GM19467 (cell line): ENCODE results near the gene DHRS4L2.

ENCODE experiments used
- ATAC-seq: cut with Tn5 transposase; IDR thresholded peaks from one replicate; pipeline ENCODE4 v1.9.1; 2021; ENCODE audit warnings: mild to moderate bottlenecking, moderate library complexity; ENCODE audit not compliant: unreplicated experiment

The DHRS4L2 gene

DNA sequence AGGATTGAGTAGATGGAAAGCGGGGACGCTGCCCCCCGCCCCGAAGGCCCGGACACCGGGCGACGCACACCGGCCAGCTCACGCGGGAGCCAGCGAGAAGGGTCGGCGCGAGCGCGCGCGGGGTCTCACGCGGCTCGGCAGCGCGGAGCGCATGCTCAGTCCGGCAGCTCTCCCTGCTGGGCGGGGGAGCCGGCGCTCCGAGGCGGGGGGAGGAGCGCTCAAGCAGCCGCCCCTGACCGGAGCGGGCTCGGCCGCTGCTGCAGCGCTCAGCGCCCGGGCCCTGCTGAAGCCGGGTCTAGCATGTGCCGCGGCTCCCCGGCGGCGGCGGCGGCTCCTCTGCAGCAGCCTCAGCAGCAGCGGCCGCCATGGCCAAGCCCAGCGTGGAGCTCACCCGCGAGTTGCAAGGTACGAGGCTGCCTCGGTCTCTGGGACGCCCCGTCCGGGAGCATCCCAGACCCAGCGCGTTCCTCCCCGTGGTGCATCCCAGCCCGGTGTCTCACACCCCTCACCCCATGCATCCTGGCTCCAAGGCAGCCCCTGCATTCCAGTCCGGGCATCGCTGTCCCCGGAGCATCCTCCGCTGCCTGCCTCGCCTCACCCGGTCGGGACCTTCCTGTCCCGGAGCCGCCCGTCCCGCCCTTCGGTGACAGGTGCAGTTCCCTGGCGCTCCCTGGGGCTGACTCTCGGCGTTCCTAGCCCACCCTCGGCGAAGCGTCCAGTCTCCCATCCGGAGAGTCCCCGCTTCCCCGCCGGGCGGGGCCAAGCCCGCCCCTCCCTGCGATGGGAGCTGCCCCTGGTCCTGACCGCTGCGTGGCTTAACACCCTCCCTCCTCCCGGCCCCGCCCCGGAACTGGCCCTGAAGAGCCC, 63.3 kb downstream of the DHRS4L2 start, which contains the start of gene CARMIL3:
Gene CARMIL3 (plus strand): TSS at position 221 of the 867 bp plus-strand sequence. CDS start 145 bp downstream, at position 366.
- ATAC-seq: peak; percentile 61

- ATAC-seq: no peak
Observed at GRCh38 chr14:24052656-24053547, 64.2 kb downstream of the DHRS4L2 start.

GRCh38 chr14:24053548-24054323, 65.0 kb downstream of the DHRS4L2 start:
- ATAC-seq: no peak

GRCh38 chr14:24054324-24054641, 65.6 kb downstream of the DHRS4L2 start:
- no peak for ATAC-seq

DNA sequence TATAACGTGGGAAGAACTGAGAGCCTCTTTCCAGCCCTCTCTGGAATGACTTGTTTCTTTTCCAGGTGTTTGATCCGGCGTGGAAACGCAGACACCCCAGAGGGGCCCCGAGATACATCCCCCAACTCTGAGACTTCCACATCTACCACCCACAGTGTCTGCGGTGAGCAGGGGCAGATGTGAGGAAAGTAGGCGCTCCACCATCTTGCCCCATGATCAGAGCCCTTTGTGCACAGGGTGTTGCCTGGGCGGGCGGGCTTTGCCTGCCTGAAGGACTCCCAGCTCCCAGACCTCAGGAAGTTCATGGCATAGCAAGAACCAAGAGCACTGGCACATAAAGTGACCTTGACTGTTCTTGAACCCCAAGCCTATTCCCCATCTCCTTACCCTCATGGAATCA, 65.9 kb downstream of the DHRS4L2 start:
- ATAC-seq: no peak
